Epithelial cell of esophagus (primary cell): Measurements from ENCODE around the gene DNAH9.
"Not testable (repeated sequence)": the region's sequence is repeated elsewhere in the genome, so short reads cannot be mapped to it uniquely, and the experiment has no call there.

ENCODE experiments used
- DNase-seq: peaks from one replicate; pipeline ENCODE4 v3.0.0; 2010; ENCODE audit warnings: low read depth
- H3K4me3 ChIP-seq: 2 replicates; pipeline ENCODE4 v1.5.1; 2011; ENCODE audit warnings: mild to moderate bottlenecking, low read length, control low read depth
- TF ChIP-seq, protein P1 (sequence below): IDR thresholded peaks from 2 replicates; pipeline ENCODE4 v1.5.1; 2011; ENCODE audit warnings: low read depth, mild to moderate bottlenecking, low read length, control low read depth, inconsistent platforms; ENCODE audit not compliant: insufficient read depth; ENCODE audit errors: missing control alignments

DNAH9 gene

DNA sequence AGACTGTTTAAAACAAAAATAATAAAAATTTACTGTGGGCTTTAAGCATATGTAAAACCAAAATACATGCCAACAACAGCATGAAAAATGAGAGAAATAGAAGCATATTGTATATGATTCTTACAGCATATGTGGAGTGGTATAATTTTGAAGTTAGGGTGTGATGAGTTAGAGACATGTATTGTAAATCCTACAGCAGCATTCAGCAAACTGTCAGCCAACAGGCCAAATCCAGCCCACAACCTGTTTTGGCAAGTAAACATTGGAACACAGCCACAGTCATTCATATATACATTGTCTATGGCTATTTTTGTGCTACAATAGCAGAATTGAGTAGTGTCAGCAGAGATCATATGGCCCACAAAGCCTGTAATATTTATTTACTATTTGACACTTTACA lies 356.7 kb downstream of the DNAH9 start:
- no peak overlapping the region for H3K4me3 ChIP-seq
- DNase-seq: peak; percentile 76
- TF ChIP-seq, protein P1, sequence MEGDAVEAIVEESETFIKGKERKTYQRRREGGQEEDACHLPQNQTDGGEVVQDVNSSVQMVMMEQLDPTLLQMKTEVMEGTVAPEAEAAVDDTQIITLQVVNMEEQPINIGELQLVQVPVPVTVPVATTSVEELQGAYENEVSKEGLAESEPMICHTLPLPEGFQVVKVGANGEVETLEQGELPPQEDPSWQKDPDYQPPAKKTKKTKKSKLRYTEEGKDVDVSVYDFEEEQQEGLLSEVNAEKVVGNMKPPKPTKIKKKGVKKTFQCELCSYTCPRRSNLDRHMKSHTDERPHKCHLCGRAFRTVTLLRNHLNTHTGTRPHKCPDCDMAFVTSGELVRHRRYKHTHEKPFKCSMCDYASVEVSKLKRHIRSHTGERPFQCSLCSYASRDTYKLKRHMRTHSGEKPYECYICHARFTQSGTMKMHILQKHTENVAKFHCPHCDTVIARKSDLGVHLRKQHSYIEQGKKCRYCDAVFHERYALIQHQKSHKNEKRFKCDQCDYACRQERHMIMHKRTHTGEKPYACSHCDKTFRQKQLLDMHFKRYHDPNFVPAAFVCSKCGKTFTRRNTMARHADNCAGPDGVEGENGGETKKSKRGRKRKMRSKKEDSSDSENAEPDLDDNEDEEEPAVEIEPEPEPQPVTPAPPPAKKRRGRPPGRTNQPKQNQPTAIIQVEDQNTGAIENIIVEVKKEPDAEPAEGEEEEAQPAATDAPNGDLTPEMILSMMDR: no peak

DNA sequence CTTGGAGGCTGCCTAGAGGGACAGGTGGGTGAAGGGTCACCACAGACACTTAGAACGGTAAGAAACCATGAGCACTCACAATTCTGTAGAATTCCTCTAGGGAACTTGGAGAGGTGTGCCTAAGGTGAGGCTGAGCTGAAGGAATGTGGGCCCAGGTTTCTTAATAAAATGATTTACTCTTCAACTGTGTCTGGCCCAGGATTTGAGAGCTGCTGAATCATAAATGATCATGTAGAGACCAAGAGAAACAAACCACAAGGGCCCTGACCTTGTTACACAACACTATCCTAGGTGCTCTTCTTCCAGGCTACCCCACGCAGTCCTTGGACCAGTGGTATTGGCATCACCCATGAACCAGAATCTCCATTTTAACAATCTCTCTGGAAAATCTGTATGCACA lies 371.3 kb downstream of the DNAH9 start:
- TF ChIP-seq, protein P1: no peak
- DNase-seq: peak; percentile 83
- no peak overlapping the region for H3K4me3 ChIP-seq

DNA sequence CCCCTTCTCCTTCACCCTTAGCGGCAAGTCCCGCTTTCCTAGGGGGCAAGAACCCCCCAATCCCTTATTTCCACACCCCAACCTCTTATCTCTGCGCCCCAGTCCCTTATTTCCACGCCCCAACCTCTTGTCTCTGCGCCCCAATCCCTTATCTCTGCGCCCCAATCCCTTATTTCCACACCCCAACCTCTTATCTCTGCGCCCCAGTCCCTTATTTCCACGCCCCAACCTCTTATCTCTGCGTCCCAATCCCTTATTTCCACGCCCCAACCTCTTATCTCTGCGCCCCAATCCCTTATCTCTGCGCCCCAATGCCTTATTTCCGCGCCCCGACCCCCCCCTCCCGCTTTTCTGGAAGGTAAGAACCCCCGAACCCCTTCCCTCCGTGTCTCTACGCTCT lies 374.5 kb downstream of the DNAH9 start:
- not testable (repeated sequence) for H3K4me3 ChIP-seq

DNA sequence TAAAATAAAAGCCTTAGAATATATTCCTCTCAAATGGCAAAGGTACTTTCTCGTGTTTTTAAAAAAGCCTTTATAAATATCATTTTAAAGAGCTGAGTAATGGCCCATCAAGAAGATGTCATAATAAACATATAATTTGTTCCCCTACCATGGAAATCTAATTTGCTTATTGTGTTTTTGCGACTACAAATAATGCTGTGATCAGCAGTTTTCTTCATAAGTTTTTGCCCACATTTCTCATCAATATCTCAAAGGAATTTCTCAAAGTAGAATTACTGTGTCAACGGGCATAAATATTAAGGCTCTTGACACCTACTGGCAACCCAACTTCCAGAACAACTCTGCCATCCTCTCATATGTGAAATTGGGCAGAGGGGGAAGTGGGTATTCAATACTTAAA lies 381.5 kb downstream of the DNAH9 start:
- no peak overlapping the region for H3K4me3 ChIP-seq
- DNase-seq: no peak

More for the DNA sequence above, 374.5 kb downstream of the DNAH9 start:
- DNase-seq: not testable (repeated sequence)

DNA sequence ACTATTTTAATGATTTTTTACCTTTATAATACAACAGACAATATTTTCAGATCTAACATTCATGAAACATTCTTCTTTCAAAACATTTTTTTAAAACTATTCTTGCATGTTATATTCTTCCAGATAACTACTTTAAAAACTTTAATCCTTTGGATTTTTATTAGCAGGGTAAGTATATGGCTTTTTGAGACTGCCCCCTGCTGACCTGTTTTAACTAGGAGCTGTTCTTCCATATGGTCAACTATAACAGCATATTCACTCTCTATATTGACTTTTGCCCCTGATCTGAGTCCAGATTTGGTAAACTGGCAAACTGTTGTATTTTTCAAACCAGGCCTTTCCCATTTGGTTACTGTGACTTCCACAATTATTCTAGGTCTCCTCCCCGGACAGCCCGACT lies 382.5 kb downstream of the DNAH9 start:
- DNase-seq: peak; percentile 51
- no peak overlapping the region for H3K4me3 ChIP-seq
- TF ChIP-seq, protein P1: peak; percentile 49

More for the DNA sequence above, 381.5 kb downstream of the DNAH9 start:
- TF ChIP-seq, protein P1: no peak

DNA sequence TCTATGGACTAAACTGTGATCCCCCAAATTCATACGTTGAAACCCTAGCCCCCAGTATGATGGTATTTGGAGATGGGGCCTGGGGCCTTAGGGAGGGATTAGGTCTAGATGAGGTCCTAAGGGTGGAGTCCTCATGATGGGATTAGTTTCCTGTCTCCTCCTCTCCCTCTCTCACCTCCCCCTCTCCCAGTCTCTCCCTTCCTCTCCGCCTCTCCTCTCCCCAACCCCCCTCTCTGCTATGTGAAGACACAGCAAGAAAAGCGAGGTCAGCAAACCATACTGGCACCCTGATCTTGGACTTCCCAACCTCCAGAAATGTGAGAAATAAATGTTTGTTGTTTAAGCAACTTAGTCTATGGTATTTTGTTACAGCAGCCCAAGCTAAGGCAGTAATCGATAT lies 383.6 kb downstream of the DNAH9 start:
- TF ChIP-seq, protein P1: no peak
- DNase-seq: no peak
- no peak overlapping the region for H3K4me3 ChIP-seq

DNA sequence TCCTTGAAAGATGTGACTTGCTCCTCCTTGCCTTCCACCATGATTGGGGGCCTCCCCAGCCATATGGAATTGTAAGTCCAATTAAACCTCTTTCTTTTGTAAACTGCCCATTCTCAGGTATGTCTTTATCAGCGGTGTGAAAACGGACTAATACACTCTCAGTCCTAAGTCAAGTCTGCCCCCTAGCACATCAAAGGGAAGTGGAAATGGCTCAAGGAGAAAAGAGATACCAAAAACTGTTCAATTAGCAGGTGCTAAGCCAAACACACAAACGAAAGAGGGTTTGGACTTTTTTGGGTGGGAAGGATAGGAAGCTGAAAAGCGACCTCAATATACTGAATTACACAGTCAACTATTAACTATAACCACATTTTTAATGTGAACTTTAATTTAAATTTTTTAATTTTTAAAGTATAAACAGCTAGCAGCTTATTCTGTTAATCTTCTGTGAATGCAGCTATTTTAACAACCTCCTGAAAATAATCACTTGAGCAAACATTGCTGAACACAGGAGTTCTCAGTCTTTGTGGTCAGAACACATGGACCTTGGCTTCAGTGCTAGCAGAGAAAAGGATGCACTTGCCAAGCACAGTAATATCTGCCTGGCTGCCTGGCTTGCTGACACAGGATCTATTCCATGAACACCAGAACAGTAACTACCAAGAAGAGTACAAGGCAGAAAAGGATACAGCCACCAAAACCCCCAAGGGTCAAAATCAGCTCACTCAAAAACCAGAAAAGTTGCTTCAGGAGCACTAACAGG lies 388.1 kb downstream of the DNAH9 start:
- no peak for DNase-seq
- H3K4me3 ChIP-seq: no peak overlapping the region
- TF ChIP-seq, protein P1: no peak
